ENCODE results near the gene TMPRSS3. TPM values are rescaled to one million over a fixed set of nuclear protein-coding genes. Genes with fewer than 3 reads are reported as not detected.

TMPRSS3 gene
- total RNA-seq, 1 experiment from 2014 or later = not detected

DNA sequence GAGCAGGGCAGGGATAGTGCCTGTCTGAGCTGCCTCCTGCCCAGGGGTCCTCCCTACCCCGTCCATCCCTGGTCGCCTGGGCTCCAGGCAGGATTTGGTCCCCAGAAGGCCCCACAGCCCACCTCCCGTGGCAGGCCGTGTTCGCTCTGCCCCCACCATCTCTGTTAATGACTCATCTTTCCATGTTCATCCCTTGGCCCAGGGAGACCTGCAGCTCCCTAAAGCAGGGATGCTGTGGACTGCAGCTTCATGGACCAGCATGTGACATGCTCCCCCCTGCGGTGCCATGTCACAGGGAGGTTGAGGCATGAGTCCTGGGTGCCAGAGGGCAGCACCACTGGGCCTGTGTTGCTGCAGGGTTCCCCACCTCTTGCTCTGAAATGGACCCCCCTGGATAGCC is 34.7 kb upstream of the TMPRSS3 start:
- in situ Hi-C loops (cut with HindIII; ENCODE audit: low pct_unique_long_range_greater_than_20kb, low sequenced_read_pairs) = no loop called here

GRCh38 chr21:42429856-42430255 is 34.0 kb upstream of the TMPRSS3 start:
- in situ Hi-C loops (cut with HindIII; ENCODE audit: low pct_unique_long_range_greater_than_20kb, low sequenced_read_pairs) = no loop called here
- no peak for DNase-seq (ENCODE audit: low read depth)

More for the DNA sequence above, 34.7 kb upstream of the TMPRSS3 start:
- DNase-seq (ENCODE audit: low read depth) = no peak

GRCh38 chr21:42429021-42429420 is 33.2 kb upstream of the TMPRSS3 start:
- in situ Hi-C loops (cut with HindIII; ENCODE audit: low pct_unique_long_range_greater_than_20kb, low sequenced_read_pairs) = no loop called here
- DNase-seq (ENCODE audit: low read depth) = no peak

- in situ Hi-C loops (cut with HindIII; ENCODE audit: low pct_unique_long_range_greater_than_20kb, low sequenced_read_pairs) = no loop called here
- DNase-seq (ENCODE audit: low read depth) = no peak
Measured at GRCh38 chr21:42427809-42428419, 32.1 kb upstream of the TMPRSS3 start.

GRCh38 chr21:42426876-42427480 is 31.1 kb upstream of the TMPRSS3 start:
- DNase-seq (ENCODE audit: low read depth) = no peak
- in situ Hi-C loops (cut with HindIII; ENCODE audit: low pct_unique_long_range_greater_than_20kb, low sequenced_read_pairs) = no loop called here

- no peak for DNase-seq (ENCODE audit: low read depth)
- in situ Hi-C loops (cut with HindIII; ENCODE audit: low pct_unique_long_range_greater_than_20kb, low sequenced_read_pairs) = no loop called here
Measured at GRCh38 chr21:42426424-42426823, 30.6 kb upstream of the TMPRSS3 start.

DNA sequence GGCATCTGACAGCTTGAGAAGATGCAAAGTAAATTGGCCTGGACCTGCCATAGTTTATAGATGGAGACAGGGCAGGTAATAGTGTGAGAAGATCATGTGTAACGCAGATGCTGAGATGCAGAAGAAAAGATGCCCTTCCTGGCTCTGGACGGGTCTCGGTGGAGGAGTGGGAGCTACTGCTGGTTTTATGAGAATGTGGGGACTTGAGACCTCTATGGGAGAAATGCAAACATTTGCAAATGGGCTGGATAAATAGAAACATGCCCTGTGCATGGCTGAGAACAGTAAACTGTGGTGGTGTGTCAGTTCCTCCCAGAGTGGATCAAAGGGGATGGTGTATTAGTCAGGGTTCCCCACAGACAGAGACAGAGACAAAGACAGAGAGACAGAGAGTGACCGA is 29.7 kb upstream of the TMPRSS3 start:
- no peak for DNase-seq (ENCODE audit: low read depth)
- in situ Hi-C loops (cut with HindIII; ENCODE audit: low pct_unique_long_range_greater_than_20kb, low sequenced_read_pairs) = no loop called here

DNA sequence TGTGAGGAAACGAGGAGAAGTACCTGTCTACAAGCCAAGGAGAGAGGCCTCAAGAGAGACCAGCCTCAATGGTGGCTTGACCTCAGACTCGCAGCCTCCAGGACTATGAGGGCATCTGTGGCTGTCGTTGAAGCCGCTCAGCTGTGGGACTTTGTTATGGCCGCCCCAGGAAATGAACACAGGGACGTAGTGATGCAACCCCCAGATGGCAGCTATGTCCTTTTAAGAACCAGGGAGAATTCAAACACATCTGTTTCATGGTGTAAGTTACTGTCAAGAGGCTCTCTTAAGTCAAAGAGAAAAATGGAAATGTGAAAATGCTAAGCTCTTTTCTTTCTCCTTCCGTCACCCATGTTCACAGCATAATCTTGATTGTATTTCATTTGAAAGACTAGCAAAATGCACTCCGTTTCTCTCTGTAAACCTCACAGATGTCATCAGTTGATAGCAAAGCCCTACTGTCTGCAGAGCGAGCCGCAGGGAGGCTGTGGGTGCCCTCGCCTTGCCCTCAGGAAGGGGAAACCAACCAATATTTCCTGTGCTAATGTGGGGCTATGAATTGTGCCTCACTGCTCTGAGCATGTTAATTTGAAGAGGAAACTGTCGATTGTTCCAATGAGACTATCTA is 29.2 kb upstream of the TMPRSS3 start:
- in situ Hi-C loops (cut with HindIII; ENCODE audit: low pct_unique_long_range_greater_than_20kb, low sequenced_read_pairs) = no loop called here
- DNase-seq (ENCODE audit: low read depth) = no peak

DNA sequence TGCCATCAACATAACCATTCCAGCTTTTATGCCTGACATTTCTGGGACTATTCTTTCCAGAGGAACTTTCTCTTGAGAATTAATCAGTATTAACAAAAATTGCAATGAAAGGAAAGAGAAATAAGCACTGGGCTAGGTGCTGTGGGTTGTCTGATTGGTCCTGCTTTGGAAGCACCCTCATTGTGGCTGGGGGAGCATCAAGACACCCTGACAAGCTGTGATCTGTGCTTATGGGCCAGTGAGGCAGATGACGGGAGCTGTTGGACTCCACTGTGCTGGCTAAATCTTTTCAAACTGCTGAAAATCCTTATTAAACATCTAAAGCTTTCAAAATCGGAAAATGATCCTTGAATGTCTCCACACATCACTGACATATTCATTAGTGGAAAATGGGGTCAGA is 27.8 kb upstream of the TMPRSS3 start:
- in situ Hi-C loops (cut with HindIII; ENCODE audit: low pct_unique_long_range_greater_than_20kb, low sequenced_read_pairs) = no loop called here

GRCh38 chr21:42423197-42423675 is 27.4 kb upstream of the TMPRSS3 start:
- DNase-seq (ENCODE audit: low read depth) = no peak
- in situ Hi-C loops (cut with HindIII; ENCODE audit: low pct_unique_long_range_greater_than_20kb, low sequenced_read_pairs) = no loop called here

More for the DNA sequence above, 27.8 kb upstream of the TMPRSS3 start:
- DNase-seq (ENCODE audit: low read depth) = no peak

GRCh38 chr21:42421018-42421793 is 25.4 kb upstream of the TMPRSS3 start:
- no peak for DNase-seq (ENCODE audit: low read depth)
- in situ Hi-C loops (cut with HindIII; ENCODE audit: low pct_unique_long_range_greater_than_20kb, low sequenced_read_pairs) = no loop called here

- no peak for DNase-seq (ENCODE audit: low read depth)
- in situ Hi-C loops (cut with HindIII; ENCODE audit: low pct_unique_long_range_greater_than_20kb, low sequenced_read_pairs) = no loop called here
Measured at GRCh38 chr21:42419845-42420244, 24.0 kb upstream of the TMPRSS3 start.

GRCh38 chr21:42418886-42419285 is 23.0 kb upstream of the TMPRSS3 start:
- no peak for DNase-seq (ENCODE audit: low read depth)
- in situ Hi-C loops (cut with HindIII; ENCODE audit: low pct_unique_long_range_greater_than_20kb, low sequenced_read_pairs) = no loop called here

DNA sequence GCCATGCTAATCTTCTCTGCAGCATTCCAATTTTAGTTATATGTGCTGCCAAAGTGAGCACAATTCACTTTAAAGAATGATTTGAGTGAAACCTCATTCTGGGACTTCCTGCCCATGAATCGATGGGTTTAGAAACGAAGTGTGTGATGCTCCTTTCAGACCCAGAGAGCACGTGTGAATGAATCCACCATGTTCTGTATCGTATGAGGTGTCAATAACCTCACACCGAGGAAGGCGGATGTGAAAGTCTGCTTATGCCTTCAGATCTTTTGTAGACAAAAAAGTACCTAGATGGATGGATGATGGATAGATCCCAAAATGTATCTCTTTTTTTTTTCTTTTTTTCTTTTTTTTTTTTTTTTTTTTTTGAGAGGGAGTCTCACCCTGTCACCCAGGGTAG is 21.7 kb upstream of the TMPRSS3 start:
- in situ Hi-C loops (cut with HindIII; ENCODE audit: low pct_unique_long_range_greater_than_20kb, low sequenced_read_pairs) = no loop called here
- DNase-seq (ENCODE audit: low read depth) = no peak

DNA sequence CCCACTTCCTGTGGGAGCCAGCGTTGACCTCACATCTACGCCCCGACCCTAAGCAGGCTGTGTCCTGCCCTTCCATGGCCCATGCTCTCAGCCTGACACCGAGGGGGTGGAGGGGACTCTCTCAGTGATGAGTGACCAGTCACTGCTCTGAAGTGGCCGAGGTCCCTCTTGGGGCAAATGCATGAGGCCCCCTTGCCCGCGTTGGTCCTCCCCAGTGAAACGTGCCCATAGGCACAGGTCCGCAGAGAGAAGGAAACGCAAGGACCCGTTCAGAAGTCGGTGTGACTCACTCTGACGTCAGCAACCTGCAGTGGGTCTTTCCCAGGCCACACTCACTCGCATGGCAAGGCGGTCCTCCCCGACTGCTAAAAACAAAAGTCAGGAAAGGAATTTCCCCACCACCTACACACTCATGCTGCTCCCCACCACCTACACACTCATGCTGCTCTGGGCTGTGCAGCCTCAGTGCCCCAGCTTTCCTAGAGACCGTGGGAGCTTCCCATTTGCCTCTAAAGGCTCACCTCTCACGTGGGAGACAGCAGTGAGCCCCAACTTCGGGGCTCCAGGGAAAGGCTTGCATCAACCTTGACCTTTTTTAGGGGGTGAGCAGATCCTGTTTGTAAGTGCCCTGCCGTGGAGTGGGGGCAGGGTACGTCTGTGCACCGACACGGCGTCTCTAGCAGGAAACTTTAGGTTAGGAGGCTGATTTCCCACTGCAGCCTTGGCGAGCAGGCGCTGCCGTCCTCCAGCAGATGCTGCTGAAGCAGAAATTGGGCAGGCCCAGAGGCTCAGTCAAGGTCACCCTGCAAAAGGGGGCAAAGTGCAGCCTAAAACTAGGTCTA is 19.3 kb upstream of the TMPRSS3 start:
- in situ Hi-C loops (cut with HindIII; ENCODE audit: low pct_unique_long_range_greater_than_20kb, low sequenced_read_pairs) = no loop called here
- DNase-seq (ENCODE audit: low read depth) = peak; percentile 87

DNA sequence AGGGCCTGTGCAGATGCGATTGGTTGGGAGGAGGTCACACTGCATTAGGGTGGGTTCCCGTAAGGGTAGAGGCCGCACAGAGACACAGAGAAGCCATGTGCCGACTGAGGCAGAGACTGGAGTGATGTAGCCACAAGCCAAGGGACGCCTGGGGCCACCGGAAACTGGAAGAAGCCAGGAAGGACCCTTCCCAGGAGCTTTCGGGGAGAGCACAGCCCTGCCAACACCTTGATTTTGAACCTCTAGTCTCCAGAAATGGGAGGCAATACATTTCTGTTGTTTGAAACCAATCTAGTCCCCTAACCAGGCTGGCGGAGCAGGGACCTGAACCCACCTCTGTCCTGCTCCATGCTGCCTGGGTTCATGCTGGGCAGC is 18.7 kb upstream of the TMPRSS3 start:
- DNase-seq (ENCODE audit: low read depth) = no peak
- in situ Hi-C loops (cut with HindIII; ENCODE audit: low pct_unique_long_range_greater_than_20kb, low sequenced_read_pairs) = no loop called here

GRCh38 chr21:42414066-42414465 is 18.2 kb upstream of the TMPRSS3 start:
- in situ Hi-C loops (cut with HindIII; ENCODE audit: low pct_unique_long_range_greater_than_20kb, low sequenced_read_pairs) = no loop called here
- DNase-seq (ENCODE audit: low read depth) = no peak

- in situ Hi-C loops (cut with HindIII; ENCODE audit: low pct_unique_long_range_greater_than_20kb, low sequenced_read_pairs) = no loop called here
- DNase-seq (ENCODE audit: low read depth) = no peak
Measured at GRCh38 chr21:42413500-42413899, 17.6 kb upstream of the TMPRSS3 start.
